ENCODE data around the gene NDUFA1.
A peak's percentile ranks its signal among the peaks of the same experiment; 100 is the strongest.
"Not testable (repeated sequence)": the region's sequence is repeated elsewhere in the genome, so short reads cannot be mapped to it uniquely, and the experiment has no call there.

NDUFA1 gene

GRCh38 chrX:119887721-119888425, 16.2 kb downstream of the NDUFA1 start:
- no peaks in the 10 kb centered on the region for H3K36me3 Mint-ChIP-seq (ENCODE audit: low read depth)
- ATAC-seq = peak; percentile 91
- peaks cover 1% of the 10 kb centered on the region for H3K27me3 Mint-ChIP-seq
- peak overlapping the region; percentile 17 for H3K4me3 Mint-ChIP-seq
- no peak overlapping the region for H3K27ac Mint-ChIP-seq
- H3K4me1 Mint-ChIP-seq = peaks cover 5% of the 10 kb centered on the region
- H3K9me3 Mint-ChIP-seq = no peaks in the 10 kb centered on the region
- peak; percentile 63 for DNase-seq

- not testable (repeated sequence) for H3K27me3 Mint-ChIP-seq, ATAC-seq
Observed at GRCh38 chrX:119890626-119891025, 19.0 kb downstream of the NDUFA1 start.

GRCh38 chrX:119891961-119892692, 20.5 kb downstream of the NDUFA1 start:
- not testable (repeated sequence) for H3K27me3 Mint-ChIP-seq; H3K36me3 Mint-ChIP-seq (ENCODE audit: low read depth); ATAC-seq; DNase-seq; H3K4me3 Mint-ChIP-seq; H3K4me1 Mint-ChIP-seq; H3K27ac Mint-ChIP-seq; H3K9me3 Mint-ChIP-seq

More at GRCh38 chrX:119890626-119891025, 19.0 kb downstream of the NDUFA1 start:
- not testable (repeated sequence) for DNase-seq; H3K9me3 Mint-ChIP-seq; H3K36me3 Mint-ChIP-seq (ENCODE audit: low read depth); H3K27ac Mint-ChIP-seq; H3K4me1 Mint-ChIP-seq; H3K4me3 Mint-ChIP-seq

GRCh38 chrX:119895843-119896326, 24.3 kb downstream of the NDUFA1 start, which contains the start of gene AKAP14:
Gene AKAP14, plus strand, starts transcription at chrX:119895893. Its CDS starts 7,331 bp downstream, at chrX:119903224.
- Mint-ChIP-seq H3K27ac (no peak within 1 kb of the TSS), H3K4me1 (no peaks in the 10 kb centered on the region), H3K27me3 (no peaks in the 10 kb centered on the region), H3K9me3 (no peaks in the 10 kb centered on the region), H3K36me3 (ENCODE audit: low read depth) (no peaks in the 10 kb centered on the region), H3K4me3 (no peak within 1 kb of the TSS)
- DNase-seq (no peak), ATAC-seq (no peak)

- no peaks in the 10 kb centered on the region for H3K9me3 Mint-ChIP-seq
- no peaks in the 10 kb centered on the region for H3K36me3 Mint-ChIP-seq (ENCODE audit: low read depth)
- no peak overlapping the region for H3K4me3 Mint-ChIP-seq
- H3K27me3 Mint-ChIP-seq = no peaks in the 10 kb centered on the region
- DNase-seq = no peak
- no peaks in the 10 kb centered on the region for H3K4me1 Mint-ChIP-seq
- ATAC-seq = no peak
- no peak overlapping the region for H3K27ac Mint-ChIP-seq
Observed at GRCh38 chrX:119899125-119899524, 27.5 kb downstream of the NDUFA1 start.

GRCh38 chrX:119900976-119901375, 29.3 kb downstream of the NDUFA1 start:
- H3K36me3 Mint-ChIP-seq (ENCODE audit: low read depth) = no peaks in the 10 kb centered on the region
- no peaks in the 10 kb centered on the region for H3K4me1 Mint-ChIP-seq
- ATAC-seq = no peak
- no peaks in the 10 kb centered on the region for H3K27me3 Mint-ChIP-seq
- no peak for DNase-seq
- H3K27ac Mint-ChIP-seq = no peak overlapping the region
- no peak overlapping the region for H3K4me3 Mint-ChIP-seq
- H3K9me3 Mint-ChIP-seq = no peaks in the 10 kb centered on the region

GRCh38 chrX:119916310-119916709, 44.7 kb downstream of the NDUFA1 start:
- Mint-ChIP-seq H3K9me3 (no peaks in the 10 kb centered on the region), H3K36me3 (ENCODE audit: low read depth) (no peaks in the 10 kb centered on the region), H3K27ac (no peak overlapping the region), H3K4me3 (no peak overlapping the region), H3K27me3 (no peaks in the 10 kb centered on the region), H3K4me1 (no peaks in the 10 kb centered on the region)
- DNase-seq (no peak), ATAC-seq (no peak)

GRCh38 chrX:119917877-119918276, 46.2 kb downstream of the NDUFA1 start:
- no peaks in the 10 kb centered on the region for H3K4me1 Mint-ChIP-seq
- H3K36me3 Mint-ChIP-seq (ENCODE audit: low read depth) = no peaks in the 10 kb centered on the region
- DNase-seq = no peak
- H3K27ac Mint-ChIP-seq = no peak overlapping the region
- no peaks in the 10 kb centered on the region for H3K27me3 Mint-ChIP-seq
- no peak overlapping the region for H3K4me3 Mint-ChIP-seq
- ATAC-seq = no peak
- H3K9me3 Mint-ChIP-seq = no peaks in the 10 kb centered on the region

GRCh38 chrX:119919835-119920585, 48.4 kb downstream of the NDUFA1 start:
- Mint-ChIP-seq H3K4me3 (no peak overlapping the region), H3K27ac (no peak overlapping the region), H3K27me3 (no peaks in the 10 kb centered on the region), H3K4me1 (no peaks in the 10 kb centered on the region), H3K36me3 (ENCODE audit: low read depth) (peaks cover under 1% of the 10 kb centered on the region), H3K9me3 (no peaks in the 10 kb centered on the region)
- DNase-seq (no peak), ATAC-seq (no peak)

GRCh38 chrX:119922391-119922790, 50.8 kb downstream of the NDUFA1 start:
- not testable (repeated sequence) for H3K9me3 Mint-ChIP-seq; H3K27me3 Mint-ChIP-seq; H3K27ac Mint-ChIP-seq; H3K4me1 Mint-ChIP-seq; DNase-seq; H3K36me3 Mint-ChIP-seq (ENCODE audit: low read depth); ATAC-seq; H3K4me3 Mint-ChIP-seq

All from activated naive CD8-positive, alpha-beta T cell treated with anti-CD3 and anti-CD28 coated beads, Interleukin-2, amount 50 U/mL, for 24 hours (primary cell).